ENCODE measurements around the gene KIFC1.
A peak's percentile ranks its signal among the peaks of the same experiment; 100 is the strongest.

Gene KIFC1

DNA sequence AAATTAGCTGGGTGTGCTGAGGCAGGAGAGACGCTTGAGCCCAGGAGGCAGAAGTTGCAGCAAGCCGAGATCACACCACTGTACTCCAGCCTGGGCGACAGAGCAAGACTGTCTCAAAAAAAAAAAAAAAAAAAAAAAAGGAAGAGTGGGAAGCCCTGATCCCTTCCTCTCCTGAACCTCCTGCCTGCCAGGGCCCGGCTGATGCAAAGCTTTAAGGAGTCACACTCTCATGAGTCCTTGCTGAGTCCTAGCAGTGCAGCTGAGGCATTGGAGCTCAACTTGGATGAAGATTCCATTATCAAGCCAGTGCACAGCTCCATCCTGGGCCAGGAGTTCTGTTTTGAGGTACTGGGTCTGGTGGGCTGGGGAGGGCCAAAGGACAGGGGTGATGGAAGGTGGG, 43.3 kb downstream of the KIFC1 start:
- H2BK12ac ChIP-seq (ENCODE audit: low read length in 2 of 2): no peak overlapping the region
- no peak overlapping the region for H3K23ac ChIP-seq (ENCODE audit: low read length in 2 of 2)
- peaks cover 52 to 65% of the 10 kb centered on the region in 2 experiments for H3K36me3 ChIP-seq (ENCODE audit: control insufficient read depth in 1 of 2, insufficient read depth in 2 of 2, low read depth in 1 of 2, low read length in 2 of 2)
- DNase-seq: no peak
- no peak overlapping the region for H2BK120ac ChIP-seq (ENCODE audit: low read depth, low read length)
- no peak overlapping the region for H4K8ac ChIP-seq (ENCODE audit: low read length)
- H4K91ac ChIP-seq (ENCODE audit: low read length): no peak overlapping the region
- H2BK15ac ChIP-seq (ENCODE audit: low read depth, poor library complexity, severe bottlenecking): no peak overlapping the region
- H3K4ac ChIP-seq (ENCODE audit: low read depth in 1 of 2, low read length in 2 of 2): no peak overlapping the region
- no peak overlapping the region for H3K4me3 ChIP-seq (ENCODE audit: insufficient read depth in 1 of 2, low read depth in 1 of 2, low read length in 2 of 2)
- H2AFZ ChIP-seq (ENCODE audit: low read depth, low read length): no peak overlapping the region
- H3K4me1 ChIP-seq (ENCODE audit: control insufficient read depth, insufficient read depth, low read depth, low read length): peaks cover 34% of the 10 kb centered on the region
- no peak overlapping the region for H3K18ac ChIP-seq (ENCODE audit: low read depth in 1 of 2, low read length in 2 of 2)
- peaks cover 39% of the 10 kb centered on the region for H3K79me1 ChIP-seq (replicated peaks; ENCODE audit: low read length, poor library complexity, severe bottlenecking)
- no peak overlapping the region for H3K14ac ChIP-seq (ENCODE audit: low read length in 2 of 2)
- no peaks in the 10 kb centered on the region for H3K27me3 ChIP-seq (ENCODE audit: control insufficient read depth in 1 of 2, insufficient read depth in 1 of 2, low read length in 2 of 2)
- WGBS: 95% methylated on average over 4 of the region's 4 CpGs
- no peak overlapping the region for H3K4me2 ChIP-seq (ENCODE audit: low read length, poor library complexity, severe bottlenecking)
- H3K9me3 ChIP-seq (ENCODE audit: control insufficient read depth, low read length): no peaks in the 10 kb centered on the region
- H2BK5ac ChIP-seq (ENCODE audit: low read depth, low read length, poor library complexity, severe bottlenecking): no peak overlapping the region
- no peak overlapping the region for H2AK5ac ChIP-seq (ENCODE audit: low read length, severe bottlenecking)
- no peak overlapping the region for H3K9ac ChIP-seq (ENCODE audit: low read length)
- H3K27ac ChIP-seq (ENCODE audit: low read length, poor library complexity, severe bottlenecking): no peak overlapping the region

GRCh38 chr6:33437666-33438065, 46.0 kb downstream of the KIFC1 start:
- Histone ChIP-seq H3K23ac (ENCODE audit: low read length in 2 of 2) (no peak overlapping the region), H3K9ac (ENCODE audit: low read length) (no peak overlapping the region), H3K4me3 (ENCODE audit: insufficient read depth in 1 of 2, low read depth in 1 of 2, low read length in 2 of 2) (no peak overlapping the region), H3K4me1 (ENCODE audit: control insufficient read depth, insufficient read depth, low read depth, low read length) (peaks cover 11% of the 10 kb centered on the region), H2AFZ (ENCODE audit: low read depth, low read length) (no peak overlapping the region), H3K4me2 (ENCODE audit: low read length, poor library complexity, severe bottlenecking) (no peak overlapping the region), H4K91ac (ENCODE audit: low read length) (peak overlapping the region; percentile 21), H2BK120ac (ENCODE audit: low read depth, low read length) (no peak overlapping the region), H2BK15ac (ENCODE audit: low read depth, poor library complexity, severe bottlenecking) (no peak overlapping the region), H3K36me3 (ENCODE audit: control insufficient read depth in 1 of 2, insufficient read depth in 2 of 2, low read depth in 1 of 2, low read length in 2 of 2) (peaks cover 74 to 86% of the 10 kb centered on the region in 2 experiments), H3K27me3 (ENCODE audit: control insufficient read depth in 1 of 2, insufficient read depth in 1 of 2, low read length in 2 of 2) (no peaks in the 10 kb centered on the region), H3K18ac (ENCODE audit: low read depth in 1 of 2, low read length in 2 of 2) (no peak overlapping the region), H2AK5ac (ENCODE audit: low read length, severe bottlenecking) (no peak overlapping the region), H3K14ac (ENCODE audit: low read length in 2 of 2) (no peak overlapping the region), H3K27ac (ENCODE audit: low read length, poor library complexity, severe bottlenecking) (no peak overlapping the region), H4K8ac (ENCODE audit: low read length) (no peak overlapping the region), H2BK5ac (ENCODE audit: low read depth, low read length, poor library complexity, severe bottlenecking) (no peak overlapping the region), H2BK12ac (ENCODE audit: low read length in 2 of 2) (no peak overlapping the region), H3K9me3 (ENCODE audit: control insufficient read depth, low read length) (no peaks in the 10 kb centered on the region), H3K79me1 (replicated peaks; ENCODE audit: low read length, poor library complexity, severe bottlenecking) (peaks cover 29% of the 10 kb centered on the region), H3K4ac (ENCODE audit: low read depth in 1 of 2, low read length in 2 of 2) (no peak overlapping the region)
- DNase-seq: no peak
- WGBS: 97% methylated on average over 18 of the region's 18 CpGs

GRCh38 chr6:33438978-33439594, 47.5 kb downstream of the KIFC1 start:
- peaks cover 80 to 90% of the 10 kb centered on the region in 2 experiments for H3K36me3 ChIP-seq (ENCODE audit: control insufficient read depth in 1 of 2, insufficient read depth in 2 of 2, low read depth in 1 of 2, low read length in 2 of 2)
- no peak overlapping the region for H4K8ac ChIP-seq (ENCODE audit: low read length)
- no peak overlapping the region for H2AFZ ChIP-seq (ENCODE audit: low read depth, low read length)
- H3K14ac ChIP-seq (ENCODE audit: low read length in 2 of 2): no peak overlapping the region
- no peak overlapping the region for H3K4me3 ChIP-seq (ENCODE audit: insufficient read depth in 1 of 2, low read depth in 1 of 2, low read length in 2 of 2)
- H2BK120ac ChIP-seq (ENCODE audit: low read depth, low read length): no peak overlapping the region
- peaks cover 26% of the 10 kb centered on the region for H3K79me1 ChIP-seq (replicated peaks; ENCODE audit: low read length, poor library complexity, severe bottlenecking)
- no peak overlapping the region for H3K23ac ChIP-seq (ENCODE audit: low read length in 2 of 2)
- no peak overlapping the region for H2BK15ac ChIP-seq (ENCODE audit: low read depth, poor library complexity, severe bottlenecking)
- H3K4me1 ChIP-seq (ENCODE audit: control insufficient read depth, insufficient read depth, low read depth, low read length): no peaks in the 10 kb centered on the region
- 97% methylated on average over 3 of the region's 3 CpGs for WGBS
- H2AK5ac ChIP-seq (ENCODE audit: low read length, severe bottlenecking): no peak overlapping the region
- H3K27me3 ChIP-seq (ENCODE audit: control insufficient read depth in 1 of 2, insufficient read depth in 1 of 2, low read length in 2 of 2): no peaks in the 10 kb centered on the region
- H3K27ac ChIP-seq (ENCODE audit: low read length, poor library complexity, severe bottlenecking): no peak overlapping the region
- no peak overlapping the region for H3K4me2 ChIP-seq (ENCODE audit: low read length, poor library complexity, severe bottlenecking)
- H2BK5ac ChIP-seq (ENCODE audit: low read depth, low read length, poor library complexity, severe bottlenecking): no peak overlapping the region
- H3K18ac ChIP-seq (ENCODE audit: low read depth in 1 of 2, low read length in 2 of 2): no peak overlapping the region
- no peak for DNase-seq
- no peak overlapping the region for H3K9ac ChIP-seq (ENCODE audit: low read length)
- H3K4ac ChIP-seq (ENCODE audit: low read depth in 1 of 2, low read length in 2 of 2): no peak overlapping the region
- H4K91ac ChIP-seq (ENCODE audit: low read length): no peak overlapping the region
- H3K9me3 ChIP-seq (ENCODE audit: control insufficient read depth, low read length): no peaks in the 10 kb centered on the region
- no peak overlapping the region for H2BK12ac ChIP-seq (ENCODE audit: low read length in 2 of 2)

GRCh38 chr6:33439956-33440648, 48.5 kb downstream of the KIFC1 start:
- H3K9ac ChIP-seq (ENCODE audit: low read length): no peak overlapping the region
- no peaks in the 10 kb centered on the region for H3K27me3 ChIP-seq (ENCODE audit: control insufficient read depth in 1 of 2, insufficient read depth in 1 of 2, low read length in 2 of 2)
- H3K27ac ChIP-seq (ENCODE audit: low read length, poor library complexity, severe bottlenecking): no peak overlapping the region
- no peak overlapping the region for H2BK12ac ChIP-seq (ENCODE audit: low read length in 2 of 2)
- no peak overlapping the region for H4K8ac ChIP-seq (ENCODE audit: low read length)
- peaks cover 24% of the 10 kb centered on the region for H3K79me1 ChIP-seq (replicated peaks; ENCODE audit: low read length, poor library complexity, severe bottlenecking)
- no peak overlapping the region for H2BK120ac ChIP-seq (ENCODE audit: low read depth, low read length)
- H3K14ac ChIP-seq (ENCODE audit: low read length in 2 of 2): no peak overlapping the region
- H3K9me3 ChIP-seq (ENCODE audit: control insufficient read depth, low read length): no peaks in the 10 kb centered on the region
- H2AK5ac ChIP-seq (ENCODE audit: low read length, severe bottlenecking): no peak overlapping the region
- no peak overlapping the region for H2AFZ ChIP-seq (ENCODE audit: low read depth, low read length)
- no peak overlapping the region for H4K91ac ChIP-seq (ENCODE audit: low read length)
- no peak overlapping the region for H3K18ac ChIP-seq (ENCODE audit: low read depth in 1 of 2, low read length in 2 of 2)
- WGBS: 86% methylated on average over 9 of the region's 9 CpGs
- H2BK15ac ChIP-seq (ENCODE audit: low read depth, poor library complexity, severe bottlenecking): no peak overlapping the region
- no peak overlapping the region for H3K4me3 ChIP-seq (ENCODE audit: insufficient read depth in 1 of 2, low read depth in 1 of 2, low read length in 2 of 2)
- H2BK5ac ChIP-seq (ENCODE audit: low read depth, low read length, poor library complexity, severe bottlenecking): no peak overlapping the region
- DNase-seq: no peak
- H3K36me3 ChIP-seq (ENCODE audit: control insufficient read depth in 1 of 2, insufficient read depth in 2 of 2, low read depth in 1 of 2, low read length in 2 of 2): peaks cover 86 to 93% of the 10 kb centered on the region in 2 experiments
- no peak overlapping the region for H3K4ac ChIP-seq (ENCODE audit: low read depth in 1 of 2, low read length in 2 of 2)
- H3K23ac ChIP-seq (ENCODE audit: low read length in 2 of 2): no peak overlapping the region
- no peaks in the 10 kb centered on the region for H3K4me1 ChIP-seq (ENCODE audit: control insufficient read depth, insufficient read depth, low read depth, low read length)
- no peak overlapping the region for H3K4me2 ChIP-seq (ENCODE audit: low read length, poor library complexity, severe bottlenecking)

Measured in mesenchymal stem cell (in vitro differentiated cells and primary cell).